Kidney capillary endothelial cell (primary cell): ENCODE measurements around the gene PINLYP.

Experiments
- DNase-seq: peaks from one replicate; pipeline ENCODE4 v3.0.0-alpha.2; 2018; ENCODE audit warnings: low spot score

The PINLYP gene

GRCh38 chr19:43606569-43607229 lies 31.1 kb downstream of the PINLYP start:
- DNase-seq, result no peak

- no peak for DNase-seq
Measured at GRCh38 chr19:43607238-43608205, 31.9 kb downstream of the PINLYP start.

- no peak for DNase-seq
Measured at GRCh38 chr19:43609872-43610271, 34.3 kb downstream of the PINLYP start.

GRCh38 chr19:43610493-43610892 lies 34.9 kb downstream of the PINLYP start:
- DNase-seq, result no peak

GRCh38 chr19:43611788-43612187 lies 36.2 kb downstream of the PINLYP start, which contains the start of gene SRRM5:
Gene SRRM5, plus strand, starts transcription at chr19:43612088. Its CDS starts 34 bp downstream, at chr19:43612122.
- DNase-seq, result no peak

- DNase-seq, result no peak
Measured at GRCh38 chr19:43612374-43612773, 36.8 kb downstream of the PINLYP start.

GRCh38 chr19:43616306-43616705 lies 40.7 kb downstream of the PINLYP start:
- DNase-seq, result no peak

GRCh38 chr19:43616954-43617353 lies 41.4 kb downstream of the PINLYP start:
- no peak for DNase-seq

GRCh38 chr19:43618921-43619261 lies 43.3 kb downstream of the PINLYP start:
- no peak for DNase-seq

GRCh38 chr19:43619262-43620060 lies 43.9 kb downstream of the PINLYP start, which contains the start of gene ZNF428:
Gene ZNF428, minus strand, starts transcription at chr19:43619629. Its CDS starts 5,325 bp downstream, at chr19:43614304.
- peak; percentile 81 for DNase-seq

- no peak for DNase-seq
Measured at GRCh38 chr19:43620061-43621001, 44.7 kb downstream of the PINLYP start.

GRCh38 chr19:43622070-43622469 lies 46.5 kb downstream of the PINLYP start:
- DNase-seq, result no peak

GRCh38 chr19:43622956-43623355 lies 47.4 kb downstream of the PINLYP start:
- no peak for DNase-seq

GRCh38 chr19:43623889-43624670 lies 48.5 kb downstream of the PINLYP start:
- no peak for DNase-seq

GRCh38 chr19:43624933-43625332 lies 49.3 kb downstream of the PINLYP start:
- no peak for DNase-seq

GRCh38 chr19:43625918-43626579 lies 50.4 kb downstream of the PINLYP start:
- DNase-seq, result no peak

- no peak for DNase-seq
Measured at GRCh38 chr19:43626838-43627237, 51.2 kb downstream of the PINLYP start.

- no peak for DNase-seq
Measured at GRCh38 chr19:43628646-43629326, 53.2 kb downstream of the PINLYP start.

- no peak for DNase-seq
Measured at GRCh38 chr19:43631491-43631890, 55.9 kb downstream of the PINLYP start.
